Thoracic aorta (tissue), 2 donors: ENCODE measurements around the gene GDF7. TPM values are rescaled to one million over a fixed set of nuclear protein-coding genes. Genes with fewer than 3 reads are reported as not detected.

Experiments used
- ATAC-seq: fragments of 150-250 bp; one replicate; pipeline ENCODE4 v1.8.0; 2017; ENCODE audit warnings: low read depth; ENCODE audit not compliant: insufficient number of reproducible peaks, low FRiP score
- DNase-seq: peaks from one replicate; pipeline ENCODE4 v3.0.0-alpha.2; 2020; ENCODE audit warnings: low spot score
- H3K27ac ChIP-seq, 2 donors: fragments of 200-600 bp; sonication (generic); 1 replicate in 1 of 2; 2 replicates in 1 of 2; pipeline ENCODE4 v1.5.1; 2016; ENCODE audit warnings: mild to moderate bottlenecking in 2 of 2, moderate library complexity in 2 of 2
- H3K27me3 ChIP-seq: fragments of 200-600 bp; sonication (generic); replicated peaks from 2 replicates; pipeline ENCODE4 v1.6.0; 2016; ENCODE audit warnings: mild to moderate bottlenecking; ENCODE audit not compliant: insufficient read depth
- H3K36me3 ChIP-seq: fragments of 200-600 bp; sonication (generic); one replicate; pipeline ENCODE4 v1.5.1; 2016
- H3K4me1 ChIP-seq, 2 donors: fragments of 200-600 bp; sonication (generic); 1 replicate in 1 of 2; 2 replicates in 1 of 2; pipeline versions ENCODE4 v1.5.1 to v1.6.0; 2016; ENCODE audit warnings: low read depth in 2 of 2, mild to moderate bottlenecking in 1 of 2; ENCODE audit not compliant: control insufficient read depth in 1 of 2
- H3K4me3 ChIP-seq: fragments of 200-600 bp; sonication (generic); 2 replicates; pipeline ENCODE4 v1.5.1; 2016; ENCODE audit warnings: mild to moderate bottlenecking
- H3K9me3 ChIP-seq: fragments of 200-600 bp; sonication (generic); 2 replicates; pipeline ENCODE4 v1.5.1; 2016
- CTCF ChIP-seq: fragments of 200-600 bp; sonication (generic); IDR thresholded peaks from one replicate; pipeline ENCODE4 v1.5.1; 2019; ENCODE audit warnings: antibody characterized with exemption
- total RNA-seq, 2 donors: library from RNA; depleted of rRNA; stranded (reverse); fragments of >200 nt; gene quantifications; one replicate each; pipeline versions ENCODE4 v1.1.0 to v1.2.3, GENCODE V29; 2016

GDF7 gene
- total RNA-seq, 2 donors from 2014 or later, result 39.7 to 40.7 TPM

- Histone ChIP-seq H3K27me3 (no peaks in the 10 kb centered on the region), H3K27ac (peak overlapping the region; percentile 44 to 79), H3K36me3 (peaks cover 44% of the 10 kb centered on the region), H3K4me1 (peaks cover 18 to 51% of the 10 kb centered on the region in 2 donors), H3K4me3 (no peak overlapping the region), H3K9me3 (no peaks in the 10 kb centered on the region)
- DNase-seq, result no peak
- TF ChIP-seq CTCF, result no peak
- no peak for ATAC-seq
Measured at GRCh38 chr2:20622731-20623130, 44.2 kb upstream of the GDF7 start.

GRCh38 chr2:20623241-20623640 is 43.7 kb upstream of the GDF7 start:
- TF ChIP-seq CTCF, result no peak
- Histone ChIP-seq H3K9me3 (no peaks in the 10 kb centered on the region), H3K4me1 (peaks cover 16 to 48% of the 10 kb centered on the region in 2 donors), H3K27me3 (no peaks in the 10 kb centered on the region), H3K4me3 (no peak overlapping the region), H3K27ac (peak overlapping the region; percentile 44 to 79), H3K36me3 (peaks cover 44% of the 10 kb centered on the region)
- no peak for ATAC-seq
- DNase-seq, result no peak

GRCh38 chr2:20623741-20624155 is 43.2 kb upstream of the GDF7 start:
- peaks cover 44% of the 10 kb centered on the region for H3K36me3 ChIP-seq
- H3K4me3 ChIP-seq, result no peak overlapping the region
- no peaks in the 10 kb centered on the region for H3K27me3 ChIP-seq
- DNase-seq (no peak), ATAC-seq (no peak)
- TF ChIP-seq CTCF, result no peak
- peaks cover 11 to 43% of the 10 kb centered on the region in 2 donors for H3K4me1 ChIP-seq
- H3K27ac ChIP-seq, result peak overlapping the region; percentile 31 to 79
- H3K9me3 ChIP-seq, result no peaks in the 10 kb centered on the region

- H3K4me3 ChIP-seq, result no peak overlapping the region
- DNase-seq (no peak), ATAC-seq (no peak)
- peaks cover 44% of the 10 kb centered on the region for H3K36me3 ChIP-seq
- TF ChIP-seq CTCF, result no peak
- H3K27me3 ChIP-seq, result no peaks in the 10 kb centered on the region
- H3K9me3 ChIP-seq, result no peaks in the 10 kb centered on the region
- peaks cover 5 to 37% of the 10 kb centered on the region in 2 donors for H3K4me1 ChIP-seq
- peak overlapping the region; percentile 31 to 79 for H3K27ac ChIP-seq
Measured at GRCh38 chr2:20624156-20624883, 42.6 kb upstream of the GDF7 start.

- H3K36me3 ChIP-seq, result peaks cover 50% of the 10 kb centered on the region
- ATAC-seq (no peak), DNase-seq (no peak)
- H3K4me3 ChIP-seq, result no peak overlapping the region
- H3K9me3 ChIP-seq, result no peaks in the 10 kb centered on the region
- H3K27ac ChIP-seq, result peak overlapping the region; percentile 41 to 79
- peaks cover 0 to 35% of the 10 kb centered on the region in 2 donors for H3K4me1 ChIP-seq
- TF ChIP-seq CTCF, result no peak
- H3K27me3 ChIP-seq, result no peaks in the 10 kb centered on the region
Measured at GRCh38 chr2:20624884-20625485, 42.0 kb upstream of the GDF7 start.
